Heart left ventricle (tissue), 16 donors: ENCODE data around the gene MACROD1. TPM values are rescaled to one million over a fixed set of nuclear protein-coding genes. Genes with fewer than 3 reads are reported as not detected.

Source experiments
- ATAC-seq, 4 donors: fragments of 200-7000 bp; cut with Tn5 transposase; one replicate each; pipeline ENCODE4 v1.9.1; 2020 to 2022; ENCODE audit warnings: moderate library complexity in 4 of 4, mild to moderate bottlenecking in 3 of 4, moderate number of reproducible peaks in 1 of 4
- DNase-seq, 5 donors: peaks; one replicate each; pipeline ENCODE4 v3.0.0-alpha.2; 2020
- H3K27ac ChIP-seq, 12 donors: fragments of 200-600 bp; sonication (generic) in 4 of 12; one replicate each; pipeline versions ENCODE4 v1.5.0 to v1.8.0; 2016 to 2022; ENCODE audit warnings: mild to moderate bottlenecking in 2 of 12
- H3K27me3 ChIP-seq, 9 donors: fragments of 200-600 bp; sonication (generic) in 2 of 9; one replicate each; pipeline versions ENCODE4 v1.5.1 to v1.8.0; 2016 to 2022; ENCODE audit warnings: mild to moderate bottlenecking in 3 of 9
- H3K36me3 ChIP-seq, 9 donors: fragments of 200-600 bp; sonication (generic) in 2 of 9; one replicate each; pipeline versions ENCODE4 v1.5.0 to v1.8.0; 2018 to 2022; ENCODE audit warnings: mild to moderate bottlenecking in 2 of 9
- H3K4me1 ChIP-seq, 12 donors: fragments of 200-600 bp; sonication (generic) in 4 of 12; one replicate each; pipeline versions ENCODE4 v1.5.0 to v1.8.0; 2016 to 2022; ENCODE audit warnings: mild to moderate bottlenecking in 3 of 12
- H3K4me3 ChIP-seq, 12 donors: fragments of 200-600 bp; sonication (generic) in 4 of 12; one replicate each; pipeline versions ENCODE4 v1.5.0 to v1.8.0; 2017 to 2022; ENCODE audit warnings: mild to moderate bottlenecking in 9 of 12, moderate library complexity in 4 of 12
- H3K9me3 ChIP-seq, 12 donors: fragments of 200-600 bp; sonication (generic) in 4 of 12; one replicate each; pipeline versions ENCODE4 v1.5.0 to v1.8.0; 2016 to 2022; ENCODE audit warnings: mild to moderate bottlenecking in 1 of 12
- POLR2A ChIP-seq, 2 donors: fragments of 450-650 bp; IDR thresholded peaks; one replicate each; pipeline ENCODE4 v1.6.1; 2017; ENCODE audit warnings: antibody characterized with exemption in 2 of 2, mild to moderate bottlenecking in 2 of 2, moderate library complexity in 2 of 2
- WGBS, 4 donors: extraction: QIAGEN DNeasy Blood & Tissue Kit in 2 of 4; methylation state at CpG; one replicate each; pipeline versions ENCODE4 v1.1.5 to v1.1.7; 2013 to 2018; 5-methylcytosine and 5-hydroxymethylcytosine counted together
- intact Hi-C, 10 donors: fragments of 100-400 bp; cut with DNase I; formaldehyde crosslinking; loops; one replicate each; pipeline versions ENCODE4 v1.11.1 to v1.14.2; 2022
- polyA plus RNA-seq, 2 donors: library from polyadenylated mRNA; stranded (reverse); fragments of 200-250 nt; gene quantifications; one replicate each; pipeline ENCODE4 v1.2.3, GENCODE V29; 2013
- total RNA-seq, 9 donors: library from RNA; depleted of rRNA in 2 of 9; stranded (reverse); fragments of >200 nt in 2 of 9; fragmentation: NEBNext Ultra II Directional in 3 of 9; extraction: Animal tissue kit (Norgen Biotek cat#: 25700) in 3 of 9; gene quantifications; one replicate each; pipeline versions ENCODE4 v1.1.0 to v1.2.4, GENCODE V29; 2016 to 2023
- TF ChIP-seq, protein P1 (sequence below), 12 donors: fragments of 200-600 bp; sonication (generic) in 4 of 12; IDR thresholded peaks; one replicate each; pipeline versions ENCODE4 v1.5.0 to v1.8.0; 2018 to 2022; ENCODE audit warnings: antibody characterized with exemption in 12 of 12, mild to moderate bottlenecking in 5 of 12
- donor health status: ischemic (EF 13 %, LVEDD 7.1; RV severe dilation, severe dysfunction).
- donor health status: healthy with polysubstance abuse.
- donor health status: DM: no; HTN: yes; CAD: no.
- donor health status: DM: no; HTN: no; CAD: no.
- donor health status: ischemic (EF 25% LVEDD 6.9; RV normal size, moderate dysfunction).
- donor health status: ischemic (EF 25% LVEDD 5.7; RV mildly dilated, moderate dysfunction).
- donor health status: healthy.
- donor health status: DM: yes; HTN: yes; CAD: no.
- donor health status: ischemic (EF 35%, LVEDD 5.7; RV mildly dilated, moderate dysfunction).
- donor health status: nonischemic (EF 11% LVEDD 7.7; RV severe dilation, severe dysfunction).
- donor health status: DM: yes; HTN: yes; CAD: no.
- donor health status: PGD.
- donor health status: ischemic (EF 29% LVEDD 5.4; RV normal size, mild dysfunction).
- donor health status: nonischemic (EF 23%, LVEDD 6.1; RV moderate dilation, normal function).

MACROD1 gene
- total and polyA plus RNA-seq, 11 donors, result 48.9 to 287 (median 116) TPM

DNA sequence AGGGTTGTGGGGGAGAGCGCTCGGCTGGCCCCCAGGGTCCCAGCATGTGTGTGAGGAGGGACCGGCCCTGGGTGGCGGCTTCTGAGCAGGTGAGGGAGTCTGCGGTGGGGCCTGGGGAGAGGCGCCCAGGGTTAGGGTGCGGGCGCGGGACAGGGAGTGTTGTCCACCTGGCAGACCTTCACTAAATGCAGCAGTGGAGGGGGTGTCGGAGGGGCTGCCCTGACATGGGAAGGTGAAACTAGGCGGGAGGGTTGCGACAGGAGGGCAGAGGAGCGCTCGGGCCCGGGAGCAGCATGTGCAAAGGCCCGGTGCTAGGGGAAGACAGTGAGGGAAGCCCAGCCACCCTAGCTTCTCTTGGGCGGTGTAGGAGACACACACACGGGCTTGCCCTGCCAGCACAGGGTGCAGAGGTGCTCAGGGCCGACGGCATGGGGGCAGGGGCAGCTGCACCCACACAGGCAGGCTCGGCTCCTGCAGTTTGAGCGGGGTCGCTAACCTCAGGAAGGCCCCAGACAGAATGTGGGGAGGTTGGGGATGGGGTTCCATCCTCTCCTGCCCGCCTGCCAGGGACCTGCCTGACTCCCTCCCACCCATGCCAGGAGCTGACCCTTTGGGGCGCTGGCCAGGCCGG, 157.5 kb downstream of the MACROD1 start:
- WGBS, 4 donors, result 92 to 94% (median 93%) methylated on average over 19 to 26 of the region's 26 CpGs
- DNase-seq (no peak), ATAC-seq (no peak)
- Histone ChIP-seq H3K27ac (peak overlapping the region in 7 of 12 donors; percentile 10 to 71 (median 55)), H3K4me3 (peak overlapping the region in 9 of 12 donors; percentile 40 to 59 (median 45)), H3K4me1 (peaks cover 0 to 19% (median 14%) of the 10 kb centered on the region in 12 donors), H3K9me3 (no peaks in the 10 kb centered on the region), H3K27me3 (peaks cover 0 to 7% (median 0%) of the 10 kb centered on the region in 9 donors), H3K36me3 (no peaks in the 10 kb centered on the region)
- TF ChIP-seq, protein P1, sequence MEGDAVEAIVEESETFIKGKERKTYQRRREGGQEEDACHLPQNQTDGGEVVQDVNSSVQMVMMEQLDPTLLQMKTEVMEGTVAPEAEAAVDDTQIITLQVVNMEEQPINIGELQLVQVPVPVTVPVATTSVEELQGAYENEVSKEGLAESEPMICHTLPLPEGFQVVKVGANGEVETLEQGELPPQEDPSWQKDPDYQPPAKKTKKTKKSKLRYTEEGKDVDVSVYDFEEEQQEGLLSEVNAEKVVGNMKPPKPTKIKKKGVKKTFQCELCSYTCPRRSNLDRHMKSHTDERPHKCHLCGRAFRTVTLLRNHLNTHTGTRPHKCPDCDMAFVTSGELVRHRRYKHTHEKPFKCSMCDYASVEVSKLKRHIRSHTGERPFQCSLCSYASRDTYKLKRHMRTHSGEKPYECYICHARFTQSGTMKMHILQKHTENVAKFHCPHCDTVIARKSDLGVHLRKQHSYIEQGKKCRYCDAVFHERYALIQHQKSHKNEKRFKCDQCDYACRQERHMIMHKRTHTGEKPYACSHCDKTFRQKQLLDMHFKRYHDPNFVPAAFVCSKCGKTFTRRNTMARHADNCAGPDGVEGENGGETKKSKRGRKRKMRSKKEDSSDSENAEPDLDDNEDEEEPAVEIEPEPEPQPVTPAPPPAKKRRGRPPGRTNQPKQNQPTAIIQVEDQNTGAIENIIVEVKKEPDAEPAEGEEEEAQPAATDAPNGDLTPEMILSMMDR (IDR thresholded peaks at IDR 0.05), result no peak
- no peak for TF ChIP-seq POLR2A (IDR thresholded peaks at IDR 0.05)
- intact Hi-C loops, result no loop called here

DNA sequence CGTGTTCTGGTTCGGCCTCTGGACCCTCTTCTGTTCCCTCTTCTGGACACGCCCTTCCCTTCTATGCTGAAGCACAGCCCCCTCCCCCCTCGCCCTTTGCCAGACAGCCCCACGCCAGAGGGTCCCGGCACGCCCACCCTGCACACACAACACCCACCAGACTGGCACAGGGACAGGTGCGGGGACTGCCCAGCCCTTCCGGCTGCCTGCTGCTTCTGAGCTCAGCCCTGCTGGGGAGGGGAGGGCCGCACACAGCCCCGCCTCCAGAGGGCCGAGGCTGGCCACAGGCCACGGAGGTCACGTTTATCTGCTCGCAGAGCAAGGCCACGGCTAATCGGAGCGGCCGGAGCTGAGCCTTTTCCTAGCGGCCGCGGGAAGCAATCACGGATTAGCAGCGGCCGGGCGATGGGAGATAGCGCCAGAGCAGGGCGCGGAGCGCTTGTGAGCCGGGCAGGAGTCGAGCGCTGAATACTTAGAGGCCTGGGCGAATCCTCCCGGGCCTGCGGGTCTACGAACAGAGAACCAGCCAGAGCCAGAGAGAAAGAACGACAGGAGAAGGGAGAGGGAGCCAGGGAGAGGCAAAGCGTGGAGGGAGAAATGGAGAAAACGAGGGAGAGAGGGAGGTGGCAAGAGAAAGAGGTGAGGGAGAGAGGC, 158.2 kb downstream of the MACROD1 start:
- ATAC-seq, result peak; percentile 78 to 90 (median 88)
- TF ChIP-seq, protein P1 (IDR thresholded peaks at IDR 0.05), result peak in 8 of 12 donors; percentile 5 to 48 (median 20)
- TF ChIP-seq POLR2A (IDR thresholded peaks at IDR 0.05), result no peak
- H3K36me3 ChIP-seq, result no peaks in the 10 kb centered on the region
- peaks cover 0 to 7% (median 0%) of the 10 kb centered on the region in 9 donors for H3K27me3 ChIP-seq
- 5 to 8% (median 7%) methylated on average over 28 to 40 of the region's 40 CpGs for WGBS, 4 donors
- H3K4me1 ChIP-seq, result peaks cover 0 to 19% (median 14%) of the 10 kb centered on the region in 12 donors
- H3K27ac ChIP-seq, result peak overlapping the region in 10 of 12 donors; percentile 8 to 71 (median 52)
- intact Hi-C loops, result no loop called here
- H3K4me3 ChIP-seq, result peak overlapping the region; percentile 1 to 59 (median 44)
- H3K9me3 ChIP-seq, result no peaks in the 10 kb centered on the region
- peak; percentile 74 to 92 (median 86) for DNase-seq

DNA sequence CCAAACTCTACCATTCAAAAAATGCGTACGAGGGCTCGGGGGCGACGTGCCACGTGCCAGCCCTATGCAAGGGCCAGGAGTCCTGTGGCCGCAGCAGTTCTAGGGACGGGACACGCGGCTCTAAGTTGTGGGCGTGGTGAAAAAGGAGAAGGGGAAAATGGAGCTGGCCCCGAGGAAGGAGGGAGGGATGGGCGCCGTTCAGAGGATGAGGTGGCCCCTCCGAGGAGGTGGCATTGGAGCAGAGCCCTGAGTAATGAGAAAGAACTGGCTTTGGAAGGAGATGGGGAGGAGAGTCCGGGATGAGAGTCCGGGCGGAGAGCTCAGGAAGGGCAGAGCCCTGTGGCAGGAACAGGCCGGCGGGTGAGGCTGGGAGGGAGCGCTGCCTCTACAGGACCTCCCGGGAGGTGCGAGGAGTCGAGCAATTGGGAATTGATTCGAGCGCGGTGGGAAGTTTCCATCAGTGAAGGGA, 158.7 kb downstream of the MACROD1 start:
- TF ChIP-seq, protein P1 (IDR thresholded peaks at IDR 0.05), result no peak
- TF ChIP-seq POLR2A (IDR thresholded peaks at IDR 0.05), result no peak
- Histone ChIP-seq H3K27me3 (peaks cover 0 to 7% (median 0%) of the 10 kb centered on the region in 9 donors), H3K4me1 (peaks cover 0 to 23% (median 18%) of the 10 kb centered on the region in 12 donors), H3K4me3 (peak overlapping the region in 11 of 12 donors; percentile 1 to 59 (median 45)), H3K27ac (peak overlapping the region in 9 of 12 donors; percentile 8 to 71 (median 34)), H3K9me3 (no peaks in the 10 kb centered on the region), H3K36me3 (no peaks in the 10 kb centered on the region)
- intact Hi-C loops, result no loop called here
- DNase-seq, result peak in 1 of 5 donors; percentile 52
- peak in 3 of 4 donors; percentile 29 to 50 (median 37) for ATAC-seq
- WGBS, 4 donors, result 25 to 41% (median 33%) methylated on average over 26 to 27 of the region's 27 CpGs

DNA sequence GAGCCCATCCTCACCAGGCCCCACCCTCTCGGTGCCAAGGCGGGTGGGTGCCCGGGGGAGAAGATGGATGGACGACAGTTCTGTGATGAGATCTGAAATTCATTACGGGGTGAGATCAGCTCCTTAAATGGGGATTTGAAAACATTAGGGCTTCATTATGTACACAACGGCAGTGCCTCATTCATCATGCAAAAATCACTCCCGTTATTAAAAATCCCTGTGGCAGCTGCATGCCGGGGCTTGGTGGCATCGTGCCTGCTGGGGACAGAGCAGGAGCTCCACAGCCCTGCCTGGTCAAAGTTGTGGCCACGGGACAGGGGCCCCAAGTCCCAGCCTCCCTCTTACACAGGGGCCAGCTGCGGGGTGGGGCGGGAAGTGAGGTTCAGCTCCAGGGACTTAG, 159.5 kb downstream of the MACROD1 start:
- ATAC-seq, result no peak
- intact Hi-C loops, result no loop called here
- 82 to 88% (median 86%) methylated on average over 12 of the region's 12 CpGs for WGBS, 4 donors
- Histone ChIP-seq H3K27me3 (peaks cover 0 to 11% (median 0%) of the 10 kb centered on the region in 9 donors), H3K4me3 (no peak overlapping the region), H3K9me3 (no peaks in the 10 kb centered on the region), H3K4me1 (peaks cover 0 to 31% (median 25%) of the 10 kb centered on the region in 12 donors), H3K27ac (no peak overlapping the region), H3K36me3 (no peaks in the 10 kb centered on the region)
- no peak for DNase-seq
- TF ChIP-seq POLR2A (IDR thresholded peaks at IDR 0.05), result no peak
- TF ChIP-seq, protein P1 (IDR thresholded peaks at IDR 0.05), result no peak
